Neural progenitor cell (in vitro differentiated cells): ENCODE results near the gene GFAP.

Experiments used
- CTCF ChIP-seq: fragments of 200-600 bp; sonication (generic); IDR thresholded peaks from 2 replicates; pipeline ENCODE4 v1.5.1; 2017; ENCODE audit warnings: antibody characterized with exemption, mild to moderate bottlenecking
- EZH2 ChIP-seq: fragments of 200-600 bp; sonication (generic); IDR thresholded peaks from 2 replicates; pipeline ENCODE4 v1.6.1; 2017; ENCODE audit warnings: antibody characterized with exemption, mild to moderate bottlenecking, moderate library complexity
- EZH2phosphoT487 ChIP-seq: fragments of 200-600 bp; sonication (generic); IDR thresholded peaks from 2 replicates; pipeline ENCODE4 v1.6.1; 2017; ENCODE audit warnings: antibody characterized with exemption

- TF ChIP-seq CTCF, result no peak
- TF ChIP-seq EZH2, result no peak
- no peak for TF ChIP-seq EZH2phosphoT487
Observed at GRCh38 chr17:44884941-44885340, 30.4 kb downstream of the GFAP start.
